Stimulated activated naive CD4-positive, alpha-beta T cell (primary cell): Measurements from ENCODE around the gene RPS8.
"Not testable (repeated sequence)": the region's sequence is repeated elsewhere in the genome, so short reads cannot be mapped to it uniquely, and the experiment has no call there.

Experiments
- DNase-seq, 6 experiments: peaks; one replicate each; lab custom pipeline; 2025; lab: John Stamatoyannopoulos, UW

Gene RPS8

GRCh38 chr1:44820328-44821239, 45.2 kb downstream of the RPS8 start:
- no peak for DNase-seq

GRCh38 chr1:44821240-44821715, 45.9 kb downstream of the RPS8 start:
- DNase-seq: no peak

GRCh38 chr1:44822131-44822701, 46.9 kb downstream of the RPS8 start:
- no peak for DNase-seq

GRCh38 chr1:44822981-44823451, 47.7 kb downstream of the RPS8 start:
- no peak for DNase-seq

- not testable (repeated sequence) for DNase-seq
Observed at GRCh38 chr1:44824392-44824791, 49.1 kb downstream of the RPS8 start.

- DNase-seq: no peak
Observed at GRCh38 chr1:44826375-44827196, 51.2 kb downstream of the RPS8 start.

- DNase-seq: no peak
Observed at GRCh38 chr1:44827197-44828002, 52.1 kb downstream of the RPS8 start.

- no peak for DNase-seq
Observed at GRCh38 chr1:44828003-44828651, 52.8 kb downstream of the RPS8 start.
